GM12891 (cell line): ENCODE measurements around the gene CCDC34.

Source experiments
- DNase-seq: peaks from one replicate; pipeline ENCODE4 v3.0.0; 2011; ENCODE audit warnings: low spot score; ENCODE audit not compliant: insufficient read length
- FAIRE-seq: peaks from 2 replicates; lab custom pipeline; 2011; peaks lifted over from hg19 to GRCh38; lab: Jason Lieb, UNC
- PAX5 ChIP-seq: IDR thresholded peaks from 2 replicates; pipeline ENCODE4 v1.6.1; 2011; ENCODE audit warnings: low read length, moderate library complexity, mild to moderate bottlenecking; ENCODE audit not compliant: insufficient read depth, severe bottlenecking
- POLR2A ChIP-seq: IDR thresholded peaks from 2 replicates; pipeline ENCODE4 v1.6.1; 2011; ENCODE audit warnings: low read depth, low read length, control low read depth
- POLR2AphosphoS5 ChIP-seq: IDR thresholded peaks from 2 replicates; pipeline ENCODE4 v1.6.1; 2011; ENCODE audit warnings: low read depth, low read length, control low read depth
- POU2F2 ChIP-seq: IDR thresholded peaks from 2 replicates; pipeline ENCODE4 v1.6.1; 2011; ENCODE audit warnings: low read depth, mild to moderate bottlenecking, control low read depth, low read length, moderate library complexity
- SPI1 ChIP-seq: IDR thresholded peaks from 2 replicates; pipeline ENCODE4 v1.6.1; 2011; ENCODE audit warnings: low read depth, low read length, control low read depth
- TAF1 ChIP-seq: IDR thresholded peaks from 2 replicates; pipeline ENCODE4 v1.6.1; 2011; ENCODE audit warnings: low read depth, low read length, control low read depth

CCDC34 gene

DNA sequence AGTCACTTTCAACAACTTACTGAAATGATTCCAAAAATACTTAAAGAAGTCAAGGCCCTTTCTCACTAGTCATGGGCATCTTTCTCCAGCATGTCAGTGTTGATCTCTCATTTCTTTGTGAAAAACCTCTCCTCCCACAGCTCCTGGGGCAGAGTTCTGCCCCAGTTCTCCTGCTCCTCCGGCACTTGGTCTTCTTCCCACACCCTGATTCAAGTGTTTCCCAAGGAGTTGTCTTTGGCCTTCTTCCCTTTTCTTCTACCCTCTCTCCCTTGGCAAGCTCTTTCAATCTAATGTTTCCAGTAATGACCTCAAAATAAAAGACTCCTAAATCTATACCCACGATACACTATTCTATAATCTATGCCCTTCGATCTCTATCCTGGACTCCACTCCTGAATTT, 42.1 kb upstream of the CCDC34 start:
- DNase-seq (no peak), FAIRE-seq (no peak)
- no peak for TF ChIP-seq TAF1
- no peak for TF ChIP-seq POLR2AphosphoS5
- TF ChIP-seq SPI1, result no peak
- TF ChIP-seq POU2F2, result no peak

DNA sequence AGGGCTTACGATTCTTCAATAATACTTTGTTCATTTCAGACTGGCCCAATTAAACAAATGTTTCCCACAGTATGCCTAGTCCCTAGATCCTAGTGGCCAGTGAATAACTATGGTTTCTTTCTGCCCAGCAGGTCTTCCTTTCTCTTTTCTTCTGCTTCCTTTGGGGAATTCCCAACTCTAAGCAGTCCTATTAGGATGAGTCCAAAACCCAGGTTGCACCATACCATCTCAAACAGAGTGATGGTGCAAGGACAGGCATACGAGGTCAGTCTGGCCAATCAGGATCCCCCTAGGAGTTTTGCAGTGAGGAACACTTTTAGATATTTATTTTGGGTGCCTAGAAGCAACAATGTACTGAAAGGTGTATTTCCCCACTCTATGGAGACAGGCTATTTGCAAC, 41.4 kb upstream of the CCDC34 start:
- FAIRE-seq, result no peak
- DNase-seq, result no peak
- no peak for TF ChIP-seq SPI1
- no peak for TF ChIP-seq POLR2A
- no peak for TF ChIP-seq POU2F2
- no peak for TF ChIP-seq PAX5

DNA sequence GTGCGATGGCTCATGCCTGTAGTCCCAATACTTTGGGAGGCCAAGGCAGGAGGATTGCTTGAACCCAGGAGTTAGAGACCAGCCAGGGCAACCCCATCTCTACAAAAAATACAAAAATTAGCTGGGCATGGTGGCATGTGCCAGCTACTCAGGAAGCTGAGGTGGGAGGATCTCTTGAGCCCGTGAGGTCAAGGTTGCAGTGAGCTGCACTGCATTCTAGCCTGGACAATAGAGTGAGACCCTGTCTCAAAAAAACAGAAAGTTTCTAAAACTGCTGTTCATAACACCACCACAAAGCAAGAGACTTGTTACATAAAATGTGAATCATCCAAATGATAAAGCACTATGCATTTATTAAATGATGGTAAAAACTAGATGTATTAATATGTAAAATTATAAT, 40.2 kb upstream of the CCDC34 start:
- FAIRE-seq, result no peak
- TF ChIP-seq POU2F2 (no peak), PAX5 (no peak), POLR2A (no peak), TAF1 (no peak), SPI1 (no peak), POLR2AphosphoS5 (no peak)
- DNase-seq, result no peak

DNA sequence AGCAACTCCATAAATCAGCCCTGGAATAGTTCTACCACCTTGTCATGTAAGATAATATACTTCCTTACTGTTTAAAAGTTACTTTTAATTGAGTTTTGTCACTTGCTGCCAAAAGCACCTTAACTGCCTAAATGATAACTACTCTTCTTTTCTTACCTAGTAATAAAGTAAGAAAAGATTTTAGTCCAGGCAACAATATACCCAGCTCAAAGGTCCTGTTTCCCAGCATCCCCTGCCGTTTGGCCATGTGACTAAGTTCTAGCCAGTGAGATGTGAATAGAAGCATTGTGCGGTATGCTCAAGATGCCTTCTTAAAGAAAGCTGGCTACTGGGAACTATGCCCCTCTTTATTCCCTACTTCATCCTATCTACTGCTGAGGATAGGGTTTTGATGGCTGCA, 39.4 kb upstream of the CCDC34 start:
- DNase-seq, result no peak
- no peak for TF ChIP-seq PAX5
- TF ChIP-seq SPI1, result no peak
- TF ChIP-seq POU2F2, result no peak
- no peak for TF ChIP-seq POLR2A
- TF ChIP-seq TAF1, result no peak
- no peak for TF ChIP-seq POLR2AphosphoS5
- no peak for FAIRE-seq

DNA sequence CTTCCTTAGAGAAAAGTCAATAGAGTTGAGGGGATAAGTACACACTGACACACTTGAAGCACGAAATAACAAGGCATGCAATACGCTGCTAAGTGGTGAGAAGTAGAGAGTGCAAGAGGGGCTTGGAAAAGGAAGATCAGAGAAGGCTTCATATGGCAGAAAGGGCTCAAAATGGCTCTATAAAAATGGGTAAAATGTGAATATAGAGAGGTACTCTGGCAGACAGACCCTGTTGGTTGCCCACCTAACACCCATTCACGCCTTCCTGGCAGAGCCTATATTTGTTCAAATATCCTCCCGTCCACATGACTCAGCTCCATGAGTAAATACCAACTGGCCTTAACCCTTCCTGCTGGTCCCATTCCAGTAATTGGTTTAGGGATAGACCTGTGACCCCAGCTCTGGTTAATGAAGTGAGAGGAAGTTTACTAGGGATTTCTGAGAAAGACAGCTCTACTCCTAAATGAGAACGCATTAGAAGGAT, 38.9 kb upstream of the CCDC34 start:
- FAIRE-seq (no peak), DNase-seq (no peak)
- TF ChIP-seq TAF1 (no peak), PAX5 (no peak), POLR2AphosphoS5 (no peak), POU2F2 (no peak), POLR2A (no peak)

DNA sequence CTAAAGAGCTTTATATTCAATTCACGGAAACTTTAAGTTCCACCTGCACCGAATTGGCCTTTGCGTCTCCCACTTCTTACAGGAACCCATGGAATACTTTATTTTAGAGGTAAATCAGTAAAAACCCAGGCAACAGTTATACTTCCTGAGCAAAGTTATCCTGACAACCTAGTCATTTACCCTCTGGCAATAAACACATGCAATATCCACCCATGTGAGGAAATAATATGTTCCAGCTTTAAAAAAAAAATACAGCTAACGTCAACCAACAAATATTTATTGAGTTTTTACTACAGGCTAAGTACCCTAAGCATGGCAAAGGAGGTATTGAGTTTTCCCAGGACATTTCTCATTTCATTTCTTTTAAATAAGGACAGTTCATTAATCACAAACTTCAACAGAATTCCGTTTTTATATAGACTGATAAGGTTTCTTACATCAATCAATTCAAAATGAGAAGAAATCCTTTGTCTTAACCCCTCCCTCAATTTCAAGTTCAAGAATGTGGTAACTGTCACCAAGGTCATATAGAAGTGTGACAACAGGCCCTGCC, 38.3 kb upstream of the CCDC34 start:
- TF ChIP-seq POU2F2 (no peak), SPI1 (no peak), TAF1 (no peak), PAX5 (no peak), POLR2A (no peak), POLR2AphosphoS5 (no peak)
- no peak for DNase-seq
- FAIRE-seq, result no peak

DNA sequence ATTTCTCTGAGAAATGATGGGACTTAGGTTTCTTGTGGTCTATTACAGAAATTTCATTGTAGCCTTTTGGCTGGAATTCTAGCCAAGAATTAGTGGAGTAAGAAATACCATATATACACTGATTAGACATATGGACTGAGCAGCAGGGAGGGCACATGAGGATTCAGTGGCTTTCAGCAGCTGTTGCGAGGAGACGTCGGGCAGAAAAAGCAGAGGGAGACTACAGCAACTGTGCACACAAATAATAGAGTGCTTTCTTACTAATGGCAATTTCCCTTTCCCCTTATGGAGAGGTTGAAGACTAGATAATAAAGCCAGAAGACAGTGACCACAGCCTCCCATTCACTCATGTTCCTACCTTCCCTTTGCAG, 35.4 kb upstream of the CCDC34 start:
- DNase-seq (no peak), FAIRE-seq (no peak)
- TF ChIP-seq POU2F2 (no peak), SPI1 (no peak), POLR2AphosphoS5 (no peak), PAX5 (no peak), POLR2A (no peak), TAF1 (no peak)

DNA sequence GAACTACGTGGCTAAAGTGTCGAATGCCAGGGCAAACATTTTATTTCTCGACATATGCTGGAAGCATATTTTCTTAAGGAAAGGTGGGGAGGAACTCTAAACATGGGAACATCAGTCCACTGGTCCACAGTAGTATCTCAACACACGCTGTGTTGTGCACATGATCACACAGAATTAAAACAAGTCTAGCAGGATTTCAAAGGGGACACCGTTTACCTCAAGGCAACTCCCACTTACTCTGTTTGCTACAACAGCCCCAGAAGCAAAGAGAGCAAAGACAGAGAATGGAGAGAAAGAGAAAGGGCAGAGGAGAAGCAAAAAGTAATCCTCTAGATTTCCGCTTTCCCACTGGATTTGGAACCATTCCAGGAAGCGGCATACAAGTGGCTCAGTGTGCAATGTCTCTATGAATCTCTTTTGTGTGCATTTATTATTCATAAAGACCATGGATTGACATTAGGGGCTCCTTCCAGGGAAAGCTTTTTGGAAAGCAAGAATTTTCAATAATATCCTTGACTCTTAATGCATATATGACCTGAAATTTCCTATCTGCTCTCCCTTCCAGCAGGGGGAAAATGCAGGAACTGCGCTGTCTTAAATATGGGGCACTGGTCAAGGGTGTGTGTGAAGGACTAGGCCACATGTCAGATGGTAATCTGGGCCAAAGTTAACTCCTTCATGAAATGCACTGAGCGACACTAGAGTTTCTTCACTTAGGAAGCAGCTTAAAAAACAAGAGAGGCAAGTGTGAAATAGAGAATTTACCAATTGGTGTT, 34.8 kb upstream of the CCDC34 start:
- no peak for FAIRE-seq
- no peak for TF ChIP-seq PAX5
- no peak for TF ChIP-seq POU2F2
- TF ChIP-seq POLR2A, result no peak
- TF ChIP-seq SPI1, result no peak
- TF ChIP-seq TAF1, result no peak
- no peak for TF ChIP-seq POLR2AphosphoS5
- no peak for DNase-seq

DNA sequence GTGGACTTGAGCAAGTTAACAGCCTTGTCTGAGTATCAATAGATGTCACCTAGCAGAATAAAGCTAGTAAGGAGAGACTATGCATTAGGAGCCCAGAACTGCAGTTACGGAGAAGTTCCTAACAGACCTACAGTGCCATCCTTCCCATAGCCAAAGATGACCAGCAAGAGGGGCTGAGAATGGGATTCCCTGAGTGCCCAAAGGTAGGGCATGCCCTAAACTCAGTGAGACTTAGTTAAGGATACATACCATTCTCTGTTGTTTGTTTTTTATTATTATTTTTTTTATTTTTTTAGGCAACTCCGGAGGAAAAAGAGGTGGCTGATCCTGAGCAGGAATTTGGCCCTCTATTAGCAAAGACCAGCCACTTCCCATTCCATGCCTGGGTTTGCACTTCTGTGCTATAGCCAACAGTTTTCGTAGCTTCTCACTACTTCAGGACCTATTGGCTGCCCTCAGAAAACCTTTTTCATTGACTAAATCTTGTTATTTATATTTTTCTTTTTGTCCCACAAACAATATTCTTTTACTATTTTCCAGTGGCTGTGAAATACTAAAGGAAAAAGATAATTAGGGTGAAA, 33.3 kb upstream of the CCDC34 start:
- FAIRE-seq, result no peak
- no peak for DNase-seq
- TF ChIP-seq POLR2AphosphoS5 (no peak), TAF1 (no peak), SPI1 (no peak), POU2F2 (no peak), POLR2A (no peak), PAX5 (no peak)
